ENCODE data around the gene NOXA1. TPM values are rescaled to one million over a fixed set of nuclear protein-coding genes. Genes with fewer than 3 reads are reported as not detected.

The NOXA1 gene
- total and polyA plus RNA-seq, 9 of the 15 experiments (the other 6 are each of a cell fraction or from before 2014, with no cell fraction given): 0.07 to 1.2 (median 0.20) TPM; not detected in 4

GRCh38 chr9:137392232-137393007 is 30.8 kb upstream of the NOXA1 start (continued):
- no peak for TF ChIP-seq HDAC2 (IDR thresholded peaks at IDR 0.05)
- no peak for TF ChIP-seq HOXB6 (CRISPR knock-in tag; IDR thresholded peaks at IDR 0.05; ENCODE audit: borderline replicate concordance)
- no peak for TF ChIP-seq THAP12 (CRISPR knock-in tag; IDR thresholded peaks at IDR 0.05)
- TF ChIP-seq HEY1 (CRISPR knock-in tag; IDR thresholded peaks at IDR 0.05; ENCODE audit: borderline replicate concordance): no peak
- TF ChIP-seq PHB2 (IDR thresholded peaks at IDR 0.05; ENCODE audit: low read depth): no peak
- no peak for TF ChIP-seq FUS (optimal IDR thresholded peaks at IDR 0.05; ENCODE audit: low read depth, low read length)
- no peak for TF ChIP-seq MEIS2 (IDR thresholded peaks at IDR 0.05; ENCODE audit: partially characterized antibody)
- no peak for TF ChIP-seq TAF7 (tag; IDR thresholded peaks at IDR 0.05)
- no peak for TF ChIP-seq MGA (IDR thresholded peaks at IDR 0.05)
- no peak for TF ChIP-seq NFIX (CRISPR knock-in tag; IDR thresholded peaks at IDR 0.05; ENCODE audit: low read depth)
